Uterus (tissue), 2 donors: Measurements from ENCODE around the gene C1orf87.

Experiments used
- CTCF ChIP-seq, 4 experiments: fragments of 200-600 bp in 2 of 4; fragments of 450-650 bp in 2 of 4; sonication (generic) in 2 of 4; IDR thresholded peaks; one replicate each; pipeline ENCODE4 v1.5.1; 2016 to 2019; ENCODE audit warnings: antibody characterized with exemption in 4 of 4, mild to moderate bottlenecking in 2 of 4, moderate library complexity in 1 of 4
- POLR2A ChIP-seq, 2 donors: fragments of 450-650 bp; IDR thresholded peaks; one replicate each; pipeline ENCODE4 v1.6.1; 2016; ENCODE audit warnings: antibody characterized with exemption in 2 of 2, mild to moderate bottlenecking in 1 of 2, moderate library complexity in 1 of 2

DNA sequence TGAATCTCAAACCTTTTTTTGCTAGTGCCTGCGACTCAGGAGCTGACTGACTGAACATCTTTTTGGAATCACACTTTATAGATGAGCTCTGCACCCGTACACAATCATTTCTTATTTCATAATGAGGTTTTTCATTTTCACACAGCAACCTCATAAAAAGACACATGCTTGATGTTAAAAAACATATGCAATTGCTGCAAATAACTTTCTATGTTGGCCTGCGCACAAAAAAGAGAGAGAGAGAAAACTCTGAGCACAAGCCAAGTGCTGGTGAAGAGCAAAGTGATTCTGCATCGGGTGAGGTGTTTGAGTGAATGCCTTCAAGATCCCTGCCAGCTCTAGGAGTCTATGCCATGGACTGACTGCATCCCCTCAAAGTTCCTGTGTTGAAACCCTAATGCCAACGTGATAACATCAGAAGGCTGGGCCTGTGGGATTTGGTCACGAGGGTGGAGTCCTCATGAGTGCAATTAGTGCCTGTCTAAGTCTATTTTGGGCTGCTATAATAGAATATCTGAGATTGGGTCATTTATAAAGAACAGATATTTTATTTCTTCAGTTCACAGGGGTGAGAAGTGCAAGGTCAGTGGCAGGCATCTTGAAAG, 36.6 kb downstream of the C1orf87 start:
- no peak for TF ChIP-seq CTCF (IDR thresholded peaks at IDR 0.05)
- TF ChIP-seq POLR2A (IDR thresholded peaks at IDR 0.05) = no peak
